Activated gamma-delta T cell (primary cell): ENCODE data around the gene OR2T5.
"Not testable (repeated sequence)": the region's sequence is repeated elsewhere in the genome, so short reads cannot be mapped to it uniquely, and the experiment has no call there.

ENCODE experiments used
- DNase-seq: peaks from one replicate; lab custom pipeline; 2025; lab: John Stamatoyannopoulos, UW
- total RNA-seq, 2 donors: gene quantifications; one replicate each; lab custom pipeline; 2026; lab: John Stamatoyannopoulos, UW

OR2T5 gene
- total RNA-seq, result 0 reads per million in 2 donors

DNA sequence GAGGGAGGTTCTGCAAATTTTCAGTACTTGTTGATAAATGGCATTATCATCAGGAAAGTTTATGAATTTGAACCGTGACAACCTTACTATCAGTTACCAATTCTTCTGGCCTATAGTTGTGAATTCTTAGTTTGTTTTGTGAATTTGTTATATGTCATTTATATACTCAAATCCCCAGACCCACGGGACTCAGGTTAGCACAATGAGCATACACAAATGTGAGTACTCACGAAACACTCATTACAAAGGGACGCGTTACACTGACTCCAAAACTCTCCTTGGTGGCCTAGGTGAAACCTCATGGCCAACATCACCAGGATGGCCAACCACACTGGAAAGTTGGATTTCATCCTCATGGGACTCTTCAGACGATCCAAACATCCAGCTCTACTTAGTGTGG, at the start of gene OR2T5:
Gene OR2T5, plus strand, starts transcription at position 301 of the 400 bp plus-strand sequence. Its CDS starts 0 bp downstream, at position 301.
- not testable (repeated sequence) for DNase-seq

- DNase-seq, result not testable (repeated sequence)
These were observed 49.7 kb upstream of the OR2T5 start for GRCh38 chr1:248438668-248439067.

DNA sequence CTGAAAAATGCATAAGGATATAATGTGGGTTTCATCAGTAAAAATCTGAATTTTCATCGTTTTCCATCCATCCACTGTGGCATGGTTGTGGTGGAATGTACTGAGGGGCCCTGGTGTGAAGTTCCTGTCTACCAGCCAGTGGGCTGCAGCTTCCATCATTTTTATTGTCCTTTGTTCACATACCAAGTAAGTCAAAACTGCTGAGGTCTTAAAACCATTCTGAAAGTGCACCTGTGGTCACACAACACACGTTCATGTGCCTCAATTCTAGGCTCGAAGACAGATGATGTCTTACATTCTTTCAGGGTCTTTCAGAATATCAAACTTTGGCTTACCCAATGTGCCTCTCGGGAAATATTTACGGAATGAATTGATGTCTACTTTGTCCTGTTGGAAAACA, 49.1 kb upstream of the OR2T5 start:
- DNase-seq, result not testable (repeated sequence)

DNA sequence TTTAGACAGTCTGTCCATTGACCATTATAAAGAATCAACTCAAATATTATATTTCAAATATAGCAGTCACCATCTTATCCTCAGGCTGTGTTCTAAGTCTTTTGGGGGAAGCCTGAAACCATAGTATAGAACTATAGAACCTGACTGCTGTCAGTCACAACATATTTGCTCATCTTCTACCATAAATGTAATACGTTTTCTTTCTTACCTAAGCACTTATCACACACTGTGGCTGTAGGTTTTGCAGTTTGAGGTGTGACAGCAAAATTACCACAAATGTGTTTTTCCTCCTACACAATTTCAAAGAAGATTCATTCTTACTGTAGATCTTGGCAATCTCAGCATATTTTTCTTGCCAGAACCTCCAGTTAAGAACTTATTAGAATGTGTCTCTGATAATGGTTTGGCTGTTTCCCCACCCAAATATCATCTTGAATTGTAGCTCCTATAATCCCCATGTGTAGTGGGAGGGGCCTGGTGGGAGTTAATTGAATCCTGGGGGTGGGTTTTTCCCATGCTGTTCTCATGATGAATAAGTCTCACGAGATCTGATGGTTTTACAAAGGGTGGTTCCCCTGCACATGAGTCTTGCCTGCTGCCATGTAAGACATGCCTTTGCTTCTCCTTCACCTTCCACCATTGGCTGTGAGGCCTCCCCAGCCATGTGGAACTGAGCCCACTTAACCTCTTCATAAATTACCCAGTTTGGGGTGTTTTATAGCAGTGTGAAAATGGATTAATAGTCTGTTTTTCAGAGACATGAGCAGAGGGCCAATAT, 45.7 kb upstream of the OR2T5 start:
- DNase-seq, result not testable (repeated sequence)

DNA sequence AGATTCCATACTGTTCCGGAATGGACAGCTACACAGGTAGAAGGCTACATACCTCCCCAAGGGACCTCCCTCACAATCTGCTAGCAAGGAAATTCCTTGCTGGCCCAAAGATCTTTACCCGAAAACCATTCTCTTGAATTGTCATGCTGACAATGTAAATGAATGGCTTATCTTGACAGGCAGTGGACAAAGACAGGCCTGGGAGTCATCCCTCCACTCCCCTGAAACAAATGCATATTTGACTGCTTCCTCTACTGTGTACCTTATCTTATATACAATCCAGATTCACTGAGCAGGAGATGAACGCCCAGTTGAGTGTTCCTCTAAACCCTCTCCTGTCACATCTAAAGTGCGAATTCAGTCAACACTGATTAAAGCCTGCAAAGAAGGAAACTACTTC, 43.8 kb upstream of the OR2T5 start:
- not testable (repeated sequence) for DNase-seq

DNA sequence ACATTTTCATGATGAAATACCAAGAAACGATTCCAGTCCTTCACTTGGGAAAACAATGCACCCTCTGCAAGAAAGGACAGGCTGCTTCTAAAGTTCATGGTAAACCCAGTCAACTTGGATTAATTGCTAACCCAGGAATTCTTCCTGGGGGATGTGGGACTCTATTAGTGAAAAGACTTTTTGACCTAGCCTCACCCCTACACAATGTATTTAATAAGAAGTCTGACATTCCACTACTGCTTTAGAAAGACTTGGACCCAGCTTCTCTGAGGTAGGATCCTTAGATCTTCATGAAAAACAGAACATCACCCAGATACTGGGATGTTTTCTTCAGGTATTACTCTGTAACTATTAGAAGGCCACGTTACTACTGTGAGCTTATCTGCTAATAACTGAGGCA, 43.0 kb upstream of the OR2T5 start, which contains the start of gene OR2T2:
Gene OR2T2, plus strand, starts transcription at position 239 of the 400 bp plus-strand sequence. CDS start 7,161 bp downstream, outside the sequence.
- not testable (repeated sequence) for DNase-seq

DNA sequence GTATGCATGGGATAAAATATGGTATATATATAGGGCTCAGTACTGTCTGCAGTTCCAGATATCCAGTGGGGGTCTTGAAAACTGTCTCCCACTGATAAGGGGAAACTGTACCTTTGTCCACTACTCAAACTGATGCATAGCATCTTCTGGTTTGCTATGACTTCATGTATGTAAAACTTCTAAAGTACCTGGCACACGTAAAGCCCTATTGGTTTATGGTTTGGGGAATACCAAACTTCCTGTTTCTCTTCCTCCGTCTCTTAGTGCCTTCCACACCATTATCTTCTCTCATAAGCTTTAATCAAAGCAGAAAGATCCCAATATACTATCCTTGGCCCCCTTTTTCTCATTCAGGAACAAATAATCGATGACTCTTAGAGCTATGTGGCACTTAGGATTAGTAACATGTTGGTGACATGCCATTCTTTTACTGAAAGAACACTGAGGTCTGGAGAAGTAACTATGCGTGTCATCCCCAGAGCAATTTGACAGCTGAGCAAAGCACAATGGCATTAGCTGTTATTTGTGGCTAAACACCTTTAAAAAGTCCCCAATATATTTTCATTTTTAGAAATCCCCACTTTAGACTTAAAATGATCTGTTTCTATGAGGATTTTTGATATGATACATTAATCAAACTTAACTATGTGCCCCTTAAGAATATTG, 39.8 kb upstream of the OR2T5 start:
- DNase-seq, result not testable (repeated sequence)

DNA sequence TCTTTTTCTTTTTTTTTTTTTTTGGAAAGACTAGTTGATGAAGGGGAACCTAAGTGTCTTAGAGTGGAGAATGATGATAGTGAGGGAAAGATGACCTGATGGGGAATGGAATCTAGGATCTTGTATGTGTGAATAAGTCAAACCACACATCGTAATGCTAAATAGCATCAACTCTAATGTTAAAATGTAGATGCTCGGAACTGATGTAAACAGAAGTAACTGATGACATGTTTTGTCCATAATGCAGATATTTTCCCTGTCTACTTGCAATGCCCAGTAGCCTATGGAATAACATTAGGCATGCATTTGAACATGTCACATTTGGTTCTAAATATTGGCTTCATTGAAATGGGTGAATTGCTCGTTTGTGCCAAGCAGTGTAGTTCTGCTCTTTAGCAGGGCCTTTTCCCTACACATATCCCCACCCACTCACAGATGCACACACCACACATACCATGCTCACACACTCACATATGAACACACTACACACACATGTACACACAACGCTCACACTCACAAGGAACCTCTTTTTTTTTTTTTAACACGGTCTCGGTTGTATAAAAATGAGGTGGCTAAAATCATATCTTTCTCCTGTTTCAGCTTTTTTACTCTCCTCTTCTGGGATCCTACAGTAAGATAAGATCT, 38.4 kb upstream of the OR2T5 start:
- not testable (repeated sequence) for DNase-seq

GRCh38 chr1:248450466-248451145, 37.8 kb upstream of the OR2T5 start:
- not testable (repeated sequence) for DNase-seq

DNA sequence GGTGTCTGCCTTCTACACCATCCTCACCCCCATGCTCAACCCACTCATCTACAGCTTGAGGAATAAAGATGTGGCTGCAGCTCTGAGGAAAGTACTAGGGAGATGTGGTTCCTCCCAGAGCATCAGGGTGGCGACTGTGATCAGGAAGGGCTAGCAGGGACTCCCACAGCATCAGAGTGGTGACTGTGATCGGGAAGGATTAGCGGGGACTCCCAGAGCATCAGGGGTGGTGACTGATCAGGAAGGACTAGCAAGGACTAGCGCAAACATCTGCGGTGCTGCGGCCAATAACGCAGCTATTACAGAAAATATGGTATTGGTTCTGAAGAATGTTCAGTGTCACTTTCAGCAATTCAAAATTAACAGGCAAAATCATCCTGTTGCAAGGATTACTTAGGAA, 34.8 kb upstream of the OR2T5 start:
- not testable (repeated sequence) for DNase-seq

DNA sequence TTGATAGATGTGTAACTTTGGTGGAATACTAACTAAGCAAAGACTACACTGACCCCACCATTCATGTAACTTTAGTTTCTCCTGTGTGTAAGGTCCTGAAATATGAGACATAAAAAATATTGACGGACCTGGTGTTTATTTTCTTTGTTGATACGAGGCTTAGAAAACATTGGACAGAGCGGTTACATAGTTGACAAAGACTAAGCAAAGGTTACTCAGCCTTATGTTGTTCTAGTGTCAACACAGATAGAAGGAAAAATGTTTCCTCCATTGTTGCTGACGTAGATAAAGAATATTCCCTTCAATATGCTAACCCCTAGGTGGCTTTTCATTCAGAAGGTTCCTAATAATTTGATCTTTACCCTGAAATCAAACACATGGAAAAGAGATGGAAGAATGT, 33.3 kb upstream of the OR2T5 start:
- not testable (repeated sequence) for DNase-seq

- DNase-seq, result not testable (repeated sequence)
These were observed 31.8 kb upstream of the OR2T5 start for GRCh38 chr1:248456635-248457034.

GRCh38 chr1:248459117-248459516, 29.3 kb upstream of the OR2T5 start:
- not testable (repeated sequence) for DNase-seq

GRCh38 chr1:248471154-248471553, 17.2 kb upstream of the OR2T5 start:
- no peak for DNase-seq

GRCh38 chr1:248472111-248472510, 16.3 kb upstream of the OR2T5 start:
- not testable (repeated sequence) for DNase-seq

- not testable (repeated sequence) for DNase-seq
These were observed 15.3 kb upstream of the OR2T5 start, which contains the start of gene OR2T3 for GRCh38 chr1:248473051-248473450. OR2T3 (plus strand) TSS chr1:248473351; CDS start chr1:248473351, 0 bp downstream.

DNA sequence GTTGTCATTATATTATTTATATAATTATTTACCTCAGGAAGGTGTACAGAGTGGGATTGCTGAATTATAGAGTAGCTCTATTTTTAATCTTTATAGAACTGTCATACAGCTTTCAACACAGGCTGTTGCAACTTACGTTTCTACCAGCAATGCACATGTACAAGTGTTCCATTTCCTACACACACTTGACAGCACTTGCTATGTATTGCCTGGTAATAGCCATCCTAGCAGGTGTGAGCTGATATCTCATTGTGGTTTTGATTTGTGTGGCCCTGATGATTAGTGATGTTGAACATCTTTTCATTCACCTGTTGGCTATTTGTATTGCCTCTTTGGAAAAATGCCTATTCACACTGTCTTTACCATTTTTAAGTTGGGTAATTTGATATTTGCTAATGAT, 12.7 kb upstream of the OR2T5 start:
- DNase-seq, result not testable (repeated sequence)

DNA sequence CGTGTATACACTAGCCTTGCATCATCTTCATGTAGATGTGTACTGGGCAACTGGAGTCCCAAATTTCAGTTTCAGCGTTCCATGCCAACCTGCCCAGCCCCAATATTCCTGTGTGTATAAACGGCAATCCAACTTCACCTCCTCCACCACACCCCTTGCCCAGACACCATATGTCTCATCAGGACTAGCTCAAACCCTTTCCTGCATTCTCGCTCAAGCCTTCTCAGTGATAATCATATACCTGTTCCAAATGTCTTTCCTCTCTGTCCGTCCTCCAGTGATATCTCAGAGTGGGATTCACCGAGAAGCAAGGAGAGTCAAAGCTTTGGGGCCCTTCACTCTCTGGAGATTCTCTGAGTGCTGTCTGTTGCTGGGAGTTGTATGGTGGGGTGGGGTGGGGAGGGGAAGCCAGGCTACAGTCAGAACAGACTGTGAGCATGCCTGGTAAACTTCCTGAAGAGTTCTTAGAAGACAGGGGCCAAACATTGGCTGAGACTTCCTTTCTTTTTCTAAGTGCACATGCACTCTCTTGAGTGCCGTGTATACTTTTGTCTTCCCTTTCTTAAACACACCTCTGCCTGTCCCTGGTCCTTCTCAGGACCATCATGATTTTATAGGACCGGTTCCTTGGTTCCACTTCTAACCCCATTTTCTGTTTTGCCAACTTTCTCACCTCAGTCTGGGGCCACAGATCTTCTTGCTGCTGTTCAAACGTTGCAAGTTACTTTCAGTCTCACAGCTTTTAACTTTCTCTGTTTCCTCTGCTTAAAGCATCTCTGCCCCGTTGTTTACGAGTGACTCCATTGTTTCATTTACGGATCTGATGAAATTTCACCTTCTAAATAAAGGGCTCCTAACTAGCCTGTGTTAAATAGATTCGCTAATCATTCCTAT, 6.5 kb upstream of the OR2T5 start:
- not testable (repeated sequence) for DNase-seq

DNA sequence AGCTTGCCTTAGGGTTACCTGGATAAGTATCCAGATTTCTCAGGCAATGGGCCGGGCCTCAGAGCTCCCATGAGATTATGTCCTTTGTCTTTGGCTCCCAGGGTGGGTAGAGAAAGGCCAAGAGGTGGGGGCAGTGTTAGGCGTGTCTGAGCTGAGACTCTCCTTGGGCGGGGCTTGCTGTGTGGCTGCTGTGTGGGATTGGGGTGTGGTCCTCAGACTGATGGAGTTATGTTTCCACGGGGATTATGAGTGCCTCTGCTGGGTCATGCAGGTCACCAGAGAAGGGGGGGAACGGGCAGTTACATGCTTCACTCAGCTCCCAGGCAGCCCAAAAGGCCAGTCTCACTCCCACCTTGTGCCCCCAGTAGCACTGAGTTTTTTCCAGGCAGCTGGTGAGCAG, 8.3 kb downstream of the OR2T5 start:
- not testable (repeated sequence) for DNase-seq

DNA sequence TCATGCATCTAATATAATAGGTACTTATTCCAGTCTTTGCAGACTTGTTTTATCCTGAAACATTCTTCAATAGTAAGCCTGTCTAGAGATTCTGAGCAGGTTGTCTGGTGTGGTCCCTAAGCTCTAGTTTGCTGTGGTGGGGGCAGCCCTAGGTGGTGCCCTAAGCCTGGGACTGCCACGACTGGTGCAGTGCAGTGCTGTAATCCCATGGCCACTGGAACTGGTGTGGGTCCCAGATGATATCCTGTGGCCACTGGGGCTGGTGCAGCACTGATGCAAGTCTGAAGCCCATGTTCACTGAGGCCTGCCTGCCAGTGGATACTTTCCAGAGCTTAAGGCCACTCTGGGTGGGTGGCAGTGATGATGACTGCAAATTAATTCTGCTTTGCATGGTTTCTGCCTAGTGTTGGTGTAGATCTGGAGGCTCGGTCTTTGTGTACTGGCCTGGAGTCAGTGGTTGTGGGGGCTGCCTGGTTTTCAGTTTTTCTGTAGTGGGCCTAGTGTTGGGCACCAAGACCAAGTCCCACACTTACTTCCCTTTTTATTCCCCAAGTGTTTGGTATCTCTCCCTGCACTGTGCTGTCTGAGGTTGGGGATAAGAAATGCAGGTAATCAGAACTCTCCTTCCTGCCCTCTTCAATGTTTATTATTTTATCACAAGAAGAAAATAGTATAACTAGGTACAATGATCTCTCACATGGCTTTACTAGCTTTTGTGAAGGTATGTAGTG, 12.1 kb downstream of the OR2T5 start:
- DNase-seq, result not testable (repeated sequence)
